ENCODE data around the gene RNF167.

GRCh38 chr17:4948931-4949320 is 8.9 kb downstream of the RNF167 start:
- TF ChIP-seq, protein P1, sequence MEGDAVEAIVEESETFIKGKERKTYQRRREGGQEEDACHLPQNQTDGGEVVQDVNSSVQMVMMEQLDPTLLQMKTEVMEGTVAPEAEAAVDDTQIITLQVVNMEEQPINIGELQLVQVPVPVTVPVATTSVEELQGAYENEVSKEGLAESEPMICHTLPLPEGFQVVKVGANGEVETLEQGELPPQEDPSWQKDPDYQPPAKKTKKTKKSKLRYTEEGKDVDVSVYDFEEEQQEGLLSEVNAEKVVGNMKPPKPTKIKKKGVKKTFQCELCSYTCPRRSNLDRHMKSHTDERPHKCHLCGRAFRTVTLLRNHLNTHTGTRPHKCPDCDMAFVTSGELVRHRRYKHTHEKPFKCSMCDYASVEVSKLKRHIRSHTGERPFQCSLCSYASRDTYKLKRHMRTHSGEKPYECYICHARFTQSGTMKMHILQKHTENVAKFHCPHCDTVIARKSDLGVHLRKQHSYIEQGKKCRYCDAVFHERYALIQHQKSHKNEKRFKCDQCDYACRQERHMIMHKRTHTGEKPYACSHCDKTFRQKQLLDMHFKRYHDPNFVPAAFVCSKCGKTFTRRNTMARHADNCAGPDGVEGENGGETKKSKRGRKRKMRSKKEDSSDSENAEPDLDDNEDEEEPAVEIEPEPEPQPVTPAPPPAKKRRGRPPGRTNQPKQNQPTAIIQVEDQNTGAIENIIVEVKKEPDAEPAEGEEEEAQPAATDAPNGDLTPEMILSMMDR (IDR thresholded peaks at IDR 0.05), result no peak
- TF ChIP-seq POLR2A (IDR thresholded peaks at IDR 0.05), result no peak

Measured in lower leg skin (tissue), 3 donors.